Mesenchymal stem cell (in vitro differentiated cells and primary cell): ENCODE data around the gene MCOLN1. TPM values are rescaled to one million over a fixed set of nuclear protein-coding genes. Genes with fewer than 3 reads are reported as not detected.

Experiments
- DNase-seq: peaks from one replicate; pipeline ENCODE4 v3.0.0-alpha.2; 2013
- H2AFZ ChIP-seq: one replicate; pipeline ENCODE4 v1.6.1; 2013; ENCODE audit warnings: low read depth, mild to moderate bottlenecking, control low read depth, inconsistent platforms, low read length, moderate library complexity
- H2AK5ac ChIP-seq: 2 replicates; pipeline ENCODE4 v1.6.1; 2013; ENCODE audit warnings: low read length, moderate library complexity, mild to moderate bottlenecking, inconsistent platforms; ENCODE audit not compliant: severe bottlenecking
- H2BK120ac ChIP-seq: one replicate; pipeline ENCODE4 v1.6.1; 2013; ENCODE audit warnings: low read depth, mild to moderate bottlenecking, inconsistent platforms, low read length, moderate library complexity
- H2BK12ac ChIP-seq, 2 experiments: one replicate each; pipeline ENCODE4 v1.6.1; 2013; ENCODE audit warnings: inconsistent platforms in 2 of 2, low read length in 2 of 2, mild to moderate bottlenecking in 2 of 2, moderate library complexity in 2 of 2, control low read depth in 1 of 2
- H2BK15ac ChIP-seq: one replicate; pipeline ENCODE4 v1.6.1; 2013; ENCODE audit warnings: mild to moderate bottlenecking, low read depth, inconsistent platforms; ENCODE audit not compliant: poor library complexity, severe bottlenecking
- H2BK5ac ChIP-seq: 2 replicates; pipeline ENCODE4 v1.6.1; 2013; ENCODE audit warnings: low read depth, mild to moderate bottlenecking, low read length, control low read depth, inconsistent platforms; ENCODE audit not compliant: poor library complexity, severe bottlenecking
- H3K14ac ChIP-seq, 2 experiments: one replicate each; pipeline ENCODE4 v1.6.1; 2013; ENCODE audit warnings: inconsistent platforms in 2 of 2, low read length in 2 of 2, control low read depth in 1 of 2, mild to moderate bottlenecking in 1 of 2, moderate library complexity in 1 of 2
- H3K18ac ChIP-seq, 2 experiments: one replicate each; pipeline ENCODE4 v1.6.1; 2013; ENCODE audit warnings: inconsistent platforms in 2 of 2, low read length in 2 of 2, control low read depth in 1 of 2, low read depth in 1 of 2, mild to moderate bottlenecking in 1 of 2
- H3K23ac ChIP-seq, 2 experiments: one replicate each; pipeline ENCODE4 v1.6.1; 2013; ENCODE audit warnings: inconsistent platforms in 2 of 2, low read length in 2 of 2, mild to moderate bottlenecking in 2 of 2, moderate library complexity in 2 of 2, control low read depth in 1 of 2
- H3K27ac ChIP-seq: 2 replicates; pipeline ENCODE4 v1.5.1; 2013; ENCODE audit warnings: mild to moderate bottlenecking, moderate library complexity, low read length, control low read depth, inconsistent platforms; ENCODE audit not compliant: poor library complexity, severe bottlenecking
- H3K27me3 ChIP-seq, 2 experiments: 2 replicates each; pipeline versions ENCODE4 v1.6.1 to v1.7.0; 2013; ENCODE audit warnings: low read length in 2 of 2, mild to moderate bottlenecking in 2 of 2, moderate library complexity in 2 of 2, control low read depth in 1 of 2, inconsistent platforms in 1 of 2; ENCODE audit not compliant: control insufficient read depth in 1 of 2, insufficient read depth in 1 of 2
- H3K36me3 ChIP-seq, 2 experiments: 2 replicates each; pipeline versions ENCODE4 v1.6.1 to v1.7.0; 2013; ENCODE audit warnings: low read length in 2 of 2, control low read depth in 1 of 2, inconsistent platforms in 1 of 2, low read depth in 1 of 2, mild to moderate bottlenecking in 1 of 2; ENCODE audit not compliant: insufficient read depth in 2 of 2, control insufficient read depth in 1 of 2
- H3K4ac ChIP-seq, 2 experiments: one replicate each; pipeline ENCODE4 v1.6.1; 2013; ENCODE audit warnings: inconsistent platforms in 2 of 2, low read length in 2 of 2, mild to moderate bottlenecking in 2 of 2, moderate library complexity in 2 of 2, control low read depth in 1 of 2, low read depth in 1 of 2
- H3K4me1 ChIP-seq: 2 replicates; pipeline ENCODE4 v1.6.1; 2013; ENCODE audit warnings: low read depth, low read length, control low read depth; ENCODE audit not compliant: control insufficient read depth, insufficient read depth
- H3K4me2 ChIP-seq: 2 replicates; pipeline ENCODE4 v1.6.1; 2013; ENCODE audit warnings: low read length, mild to moderate bottlenecking, inconsistent platforms; ENCODE audit not compliant: poor library complexity, severe bottlenecking
- H3K4me3 ChIP-seq, 2 experiments: 2 replicates each; pipeline versions ENCODE4 v1.5.1 to v1.7.0; 2013; ENCODE audit warnings: low read length in 2 of 2, mild to moderate bottlenecking in 2 of 2, control low read depth in 1 of 2, low read depth in 1 of 2; ENCODE audit not compliant: insufficient read depth in 1 of 2
- H3K79me1 ChIP-seq: replicated peaks from 2 replicates; pipeline ENCODE4 v1.6.1; 2013; ENCODE audit warnings: mild to moderate bottlenecking, control low read depth, low read length, inconsistent platforms; ENCODE audit not compliant: poor library complexity, severe bottlenecking
- H3K9ac ChIP-seq: 2 replicates; pipeline ENCODE4 v1.7.0; 2013; ENCODE audit warnings: mild to moderate bottlenecking, low read length, moderate library complexity
- H3K9me3 ChIP-seq: 2 replicates; pipeline ENCODE4 v1.7.0; 2013; ENCODE audit warnings: mild to moderate bottlenecking, low read length; ENCODE audit not compliant: control insufficient read depth
- H4K8ac ChIP-seq: one replicate; pipeline ENCODE4 v1.6.1; 2013; ENCODE audit warnings: inconsistent platforms, mild to moderate bottlenecking, low read length, moderate library complexity
- H4K91ac ChIP-seq: one replicate; pipeline ENCODE4 v1.6.1; 2013; ENCODE audit warnings: mild to moderate bottlenecking, low read length, inconsistent platforms
- WGBS: methylation state at CpG from one replicate; pipeline ENCODE4 v1.1.7; 2013; ENCODE audit warnings: mixed read lengths; 5-methylcytosine and 5-hydroxymethylcytosine counted together
- small RNA-seq: library from polyadenylated mRNA; stranded (forward); fragments of <200 nt; extraction: miRNeasy Mini kit (QIAGEN cat#:217004); gene quantifications from one replicate; pipeline ENCODE3, GENCODE V24; 2013; ENCODE audit warnings: low read depth

MCOLN1 gene

DNA sequence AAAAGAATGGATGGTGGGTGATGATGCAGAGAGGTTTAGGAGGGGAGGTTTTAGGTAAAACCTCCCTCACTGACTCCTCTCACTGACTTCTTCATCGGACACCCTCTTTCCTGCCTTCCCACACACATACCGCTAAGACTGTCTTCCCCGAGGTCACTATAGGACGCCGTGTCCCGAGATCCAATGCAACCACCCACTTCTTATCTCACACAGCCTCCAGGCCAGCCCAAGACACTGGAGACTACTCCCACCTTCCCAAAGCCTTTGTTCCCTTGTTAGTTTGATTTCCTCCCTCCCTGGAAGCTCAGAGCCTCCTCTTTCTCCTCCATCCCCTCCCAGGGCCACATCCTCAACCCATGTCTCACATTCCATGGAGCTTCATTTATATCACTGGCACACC lies 56.8 kb downstream of the MCOLN1 start:
- Histone ChIP-seq H3K27ac (no peak overlapping the region), H3K4me1 (no peaks in the 10 kb centered on the region), H3K4me2 (no peak overlapping the region), H2BK120ac (no peak overlapping the region), H3K4ac (no peak overlapping the region), H3K18ac (no peak overlapping the region), H2AFZ (no peak overlapping the region), H2BK12ac (no peak overlapping the region), H2BK15ac (no peak overlapping the region), H3K4me3 (no peak overlapping the region), H3K36me3 (no peaks in the 10 kb centered on the region), H3K14ac (no peak overlapping the region), H4K91ac (no peak overlapping the region), H3K23ac (no peak overlapping the region), H3K27me3 (peaks cover 20 to 24% of the 10 kb centered on the region in 2 experiments), H3K79me1 (no peaks in the 10 kb centered on the region), H2AK5ac (no peak overlapping the region), H3K9ac (no peak overlapping the region), H2BK5ac (no peak overlapping the region), H3K9me3 (no peaks in the 10 kb centered on the region), H4K8ac (no peak overlapping the region)
- 78% methylated on average over 6 of the region's 6 CpGs for WGBS
- DNase-seq, result no peak

DNA sequence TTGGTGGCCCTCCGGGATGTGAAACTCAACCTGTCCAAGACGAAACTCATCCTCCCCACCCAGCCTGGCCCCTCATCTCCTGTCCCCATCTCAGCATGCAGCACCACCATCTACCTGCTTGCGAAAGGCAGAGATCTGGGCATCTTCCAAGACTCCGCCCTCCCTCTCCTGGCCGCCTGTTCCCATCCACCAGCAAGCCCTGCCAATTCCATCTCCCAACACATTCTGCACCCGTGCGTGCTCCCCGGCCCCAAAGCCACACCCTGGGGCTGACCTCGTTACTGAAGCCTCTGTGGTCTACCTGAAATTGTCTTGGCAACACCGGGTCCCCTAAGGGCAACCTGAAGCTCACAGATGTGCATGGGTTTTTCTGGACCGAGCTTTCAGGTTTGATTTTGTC lies 60.0 kb downstream of the MCOLN1 start:
- peaks cover 15 to 20% of the 10 kb centered on the region in 2 experiments for H3K27me3 ChIP-seq
- H2BK120ac ChIP-seq, result no peak overlapping the region
- no peak overlapping the region for H3K27ac ChIP-seq
- H4K8ac ChIP-seq, result no peak overlapping the region
- no peak overlapping the region for H2BK12ac ChIP-seq
- H3K79me1 ChIP-seq, result no peaks in the 10 kb centered on the region
- 60% methylated on average over 11 of the region's 11 CpGs for WGBS
- no peak overlapping the region for H3K4ac ChIP-seq
- no peak overlapping the region for H2AK5ac ChIP-seq
- no peak overlapping the region for H2BK15ac ChIP-seq
- H3K4me3 ChIP-seq, result no peak overlapping the region
- H3K23ac ChIP-seq, result no peak overlapping the region
- H3K14ac ChIP-seq, result no peak overlapping the region
- no peak overlapping the region for H4K91ac ChIP-seq
- no peak overlapping the region for H3K18ac ChIP-seq
- no peak for DNase-seq
- no peak overlapping the region for H2AFZ ChIP-seq
- no peak overlapping the region for H2BK5ac ChIP-seq
- H3K9me3 ChIP-seq, result no peaks in the 10 kb centered on the region
- no peaks in the 10 kb centered on the region for H3K4me1 ChIP-seq
- H3K36me3 ChIP-seq, result no peaks in the 10 kb centered on the region
- H3K4me2 ChIP-seq, result no peak overlapping the region
- no peak overlapping the region for H3K9ac ChIP-seq

Small RNAs within 50 kb of the gene (small RNA-seq; reads per million reads assigned to genes)
- not detected for gene AC008878.2
